Activated T-cell treated with anti-CD3 and anti-CD28 coated beads, Interleukin-2, amount 50 U/mL, for 24 hours (primary cell): ENCODE data around the gene HDGFL2.

Source experiments
- DNase-seq: peaks from one replicate; pipeline ENCODE4 v3.0.0-alpha.2; 2020
- H3K27ac Mint-ChIP-seq: 2 replicates; pipeline ENCODE4 v1.8.0; 2020; ENCODE audit warnings: mild to moderate bottlenecking, mixed read lengths
- H3K27me3 Mint-ChIP-seq: 2 replicates; pipeline ENCODE4 v1.8.0; 2020; ENCODE audit warnings: mixed read lengths
- H3K36me3 Mint-ChIP-seq: 2 replicates; pipeline ENCODE4 v1.8.0; 2020; ENCODE audit warnings: low read depth, mixed read lengths
- H3K4me1 Mint-ChIP-seq: 2 replicates; pipeline ENCODE4 v1.8.0; 2020; ENCODE audit warnings: low read depth, mixed read lengths
- H3K4me3 Mint-ChIP-seq: 2 replicates; pipeline ENCODE4 v1.8.0; 2020; ENCODE audit warnings: mild to moderate bottlenecking, moderate library complexity, mixed read lengths
- H3K9me3 Mint-ChIP-seq: 2 replicates; pipeline ENCODE4 v1.8.0; 2020; ENCODE audit warnings: mixed read lengths

Gene HDGFL2

GRCh38 chr19:4472174-4472974, at the start of gene HDGFL2:
TSS of gene HDGFL2 (plus strand) at chr19:4472297. CDS start at chr19:4472351, 54 bp downstream.
- peaks cover 22% of the 10 kb centered on the region for H3K36me3 Mint-ChIP-seq

GRCh38 chr19:4423416-4424126, 48.5 kb upstream of the HDGFL2 start:
- Mint-ChIP-seq H3K36me3 (peaks cover 84% of the 10 kb centered on the region), H3K27ac (peak overlapping the region; percentile 40), H3K4me1 (no peaks in the 10 kb centered on the region), H3K27me3 (no peaks in the 10 kb centered on the region), H3K9me3 (no peaks in the 10 kb centered on the region), H3K4me3 (no peak overlapping the region)
- no peak for DNase-seq

More at GRCh38 chr19:4472174-4472974, at the start of gene HDGFL2:
- Mint-ChIP-seq H3K27me3 (no peaks in the 10 kb centered on the region), H3K4me1 (peaks cover 20% of the 10 kb centered on the region), H3K4me3 (no peak within 1 kb of the TSS), H3K27ac (peak within 1 kb of the TSS; percentile 69), H3K9me3 (no peaks in the 10 kb centered on the region)
- DNase-seq = peak; percentile 94

GRCh38 chr19:4425537-4425936, 46.6 kb upstream of the HDGFL2 start:
- H3K9me3 Mint-ChIP-seq = no peaks in the 10 kb centered on the region
- H3K27ac Mint-ChIP-seq = no peak overlapping the region
- H3K27me3 Mint-ChIP-seq = no peaks in the 10 kb centered on the region
- no peak overlapping the region for H3K4me3 Mint-ChIP-seq
- H3K4me1 Mint-ChIP-seq = no peaks in the 10 kb centered on the region
- H3K36me3 Mint-ChIP-seq = peaks cover 87% of the 10 kb centered on the region
- no peak for DNase-seq

GRCh38 chr19:4428326-4428975, 43.6 kb upstream of the HDGFL2 start:
- H3K36me3 Mint-ChIP-seq = peaks cover 91% of the 10 kb centered on the region
- DNase-seq = no peak
- no peaks in the 10 kb centered on the region for H3K9me3 Mint-ChIP-seq
- H3K4me1 Mint-ChIP-seq = no peaks in the 10 kb centered on the region
- H3K27ac Mint-ChIP-seq = no peak overlapping the region
- H3K27me3 Mint-ChIP-seq = no peaks in the 10 kb centered on the region
- no peak overlapping the region for H3K4me3 Mint-ChIP-seq

GRCh38 chr19:4429256-4429655, 42.8 kb upstream of the HDGFL2 start:
- H3K27me3 Mint-ChIP-seq = no peaks in the 10 kb centered on the region
- H3K27ac Mint-ChIP-seq = no peak overlapping the region
- no peak for DNase-seq
- H3K4me1 Mint-ChIP-seq = no peaks in the 10 kb centered on the region
- peaks cover 91% of the 10 kb centered on the region for H3K36me3 Mint-ChIP-seq
- H3K9me3 Mint-ChIP-seq = no peaks in the 10 kb centered on the region
- H3K4me3 Mint-ChIP-seq = no peak overlapping the region

- DNase-seq = no peak
- Mint-ChIP-seq H3K4me3 (no peak overlapping the region), H3K27ac (no peak overlapping the region), H3K27me3 (no peaks in the 10 kb centered on the region), H3K4me1 (no peaks in the 10 kb centered on the region), H3K9me3 (no peaks in the 10 kb centered on the region), H3K36me3 (peaks cover 91% of the 10 kb centered on the region)
Measured at GRCh38 chr19:4429771-4430171, 42.3 kb upstream of the HDGFL2 start.

GRCh38 chr19:4430760-4431159, 41.3 kb upstream of the HDGFL2 start:
- H3K27ac Mint-ChIP-seq = no peak overlapping the region

GRCh38 chr19:4431296-4431695, 40.8 kb upstream of the HDGFL2 start:
- Mint-ChIP-seq H3K4me1 (no peaks in the 10 kb centered on the region), H3K27me3 (no peaks in the 10 kb centered on the region), H3K36me3 (peaks cover 91% of the 10 kb centered on the region), H3K9me3 (no peaks in the 10 kb centered on the region), H3K4me3 (no peak overlapping the region), H3K27ac (no peak overlapping the region)
- no peak for DNase-seq

More at GRCh38 chr19:4430760-4431159, 41.3 kb upstream of the HDGFL2 start:
- Mint-ChIP-seq H3K9me3 (no peaks in the 10 kb centered on the region), H3K4me3 (no peak overlapping the region), H3K4me1 (no peaks in the 10 kb centered on the region), H3K36me3 (peaks cover 91% of the 10 kb centered on the region), H3K27me3 (no peaks in the 10 kb centered on the region)
- no peak for DNase-seq

- Mint-ChIP-seq H3K9me3 (no peaks in the 10 kb centered on the region), H3K36me3 (peaks cover 94% of the 10 kb centered on the region), H3K4me1 (no peaks in the 10 kb centered on the region), H3K27me3 (no peaks in the 10 kb centered on the region), H3K27ac (no peak overlapping the region), H3K4me3 (no peak overlapping the region)
- DNase-seq = no peak
Measured at GRCh38 chr19:4431808-4432674, 40.1 kb upstream of the HDGFL2 start.

- DNase-seq = no peak
- no peaks in the 10 kb centered on the region for H3K27me3 Mint-ChIP-seq
- no peak overlapping the region for H3K4me3 Mint-ChIP-seq
- H3K27ac Mint-ChIP-seq = no peak overlapping the region
- H3K36me3 Mint-ChIP-seq = peaks cover 98% of the 10 kb centered on the region
- no peaks in the 10 kb centered on the region for H3K4me1 Mint-ChIP-seq
- no peaks in the 10 kb centered on the region for H3K9me3 Mint-ChIP-seq
Measured at GRCh38 chr19:4432918-4433506, 39.1 kb upstream of the HDGFL2 start.

- Mint-ChIP-seq H3K27me3 (no peaks in the 10 kb centered on the region), H3K9me3 (no peaks in the 10 kb centered on the region), H3K27ac (no peak overlapping the region)
Measured at GRCh38 chr19:4434391-4434790, 37.7 kb upstream of the HDGFL2 start.

GRCh38 chr19:4436231-4436630, 35.9 kb upstream of the HDGFL2 start:
- Mint-ChIP-seq H3K4me3 (no peak overlapping the region), H3K36me3 (peaks cover 96% of the 10 kb centered on the region), H3K4me1 (no peaks in the 10 kb centered on the region), H3K27ac (no peak overlapping the region), H3K9me3 (no peaks in the 10 kb centered on the region), H3K27me3 (no peaks in the 10 kb centered on the region)
- DNase-seq = no peak

More at GRCh38 chr19:4434391-4434790, 37.7 kb upstream of the HDGFL2 start:
- Mint-ChIP-seq H3K4me1 (no peaks in the 10 kb centered on the region), H3K36me3 (peaks cover 98% of the 10 kb centered on the region), H3K4me3 (no peak overlapping the region)
- no peak for DNase-seq

- DNase-seq = no peak
- no peak overlapping the region for H3K4me3 Mint-ChIP-seq
- H3K9me3 Mint-ChIP-seq = no peaks in the 10 kb centered on the region
- no peaks in the 10 kb centered on the region for H3K27me3 Mint-ChIP-seq
- H3K27ac Mint-ChIP-seq = no peak overlapping the region
- no peaks in the 10 kb centered on the region for H3K4me1 Mint-ChIP-seq
- peaks cover 92% of the 10 kb centered on the region for H3K36me3 Mint-ChIP-seq
Measured at GRCh38 chr19:4437103-4437502, 35.0 kb upstream of the HDGFL2 start.

GRCh38 chr19:4439243-4439642, 32.9 kb upstream of the HDGFL2 start:
- Mint-ChIP-seq H3K9me3 (no peaks in the 10 kb centered on the region), H3K4me1 (no peaks in the 10 kb centered on the region), H3K4me3 (no peak overlapping the region), H3K36me3 (peaks cover 89% of the 10 kb centered on the region), H3K27ac (no peak overlapping the region), H3K27me3 (no peaks in the 10 kb centered on the region)
- DNase-seq = no peak
